Spinal cord (tissue), 10 donors: ENCODE results near the gene HERPUD2. TPM values are rescaled to one million over a fixed set of nuclear protein-coding genes. Genes with fewer than 3 reads are reported as not detected.

Experiments used
- DNase-seq, 6 donors: peaks; one replicate each; pipeline versions ENCODE4 v3.0.0 to v3.0.0-alpha.2; 2013 to 2015; ENCODE audit warnings: low spot score in 6 of 6, low read depth in 4 of 6
- H3K27ac ChIP-seq: one replicate; pipeline ENCODE4 v1.5.1; 2013; ENCODE audit warnings: low read depth, low read length, control low read depth
- H3K27me3 ChIP-seq: one replicate; pipeline ENCODE4 v1.6.1; 2013; ENCODE audit warnings: low read length; ENCODE audit not compliant: control insufficient read depth, insufficient read depth
- H3K36me3 ChIP-seq: one replicate; pipeline ENCODE4 v1.6.1; 2013; ENCODE audit warnings: low read length; ENCODE audit not compliant: control insufficient read depth, insufficient read depth
- H3K4me1 ChIP-seq: one replicate; pipeline ENCODE4 v1.6.1; 2013; ENCODE audit warnings: low read length; ENCODE audit not compliant: control insufficient read depth, insufficient read depth
- H3K4me3 ChIP-seq: one replicate; pipeline ENCODE4 v1.5.1; 2013; ENCODE audit warnings: low read depth, low read length, control low read depth
- H3K9me3 ChIP-seq: one replicate; pipeline ENCODE4 v1.6.1; 2013; ENCODE audit warnings: low read length; ENCODE audit not compliant: control insufficient read depth, insufficient read depth
- WGBS: methylation state at CpG from one replicate; pipeline ENCODE4 v1.1.5; 2013; ENCODE audit warnings: missing lambda C conversion rate; ENCODE audit not compliant: insufficient coverage; 5-methylcytosine and 5-hydroxymethylcytosine counted together
- polyA plus RNA-seq, 2 donors: library from polyadenylated mRNA; unstranded; fragments of 120-200 nt; gene quantifications; one replicate each; pipeline ENCODE4 v1.2.1, GENCODE V29; 2013; ENCODE audit not compliant: insufficient read length in 2 of 2
- total RNA-seq, 2 donors: library from RNA; depleted of rRNA in 1 of 2; stranded (reverse); fragments of 120-200 nt in 1 of 2; fragments of >200 nt in 1 of 2; gene quantifications; one replicate each; pipeline versions ENCODE4 v1.2.3 to v1.2.4, GENCODE V29; 2013 to 2014
- donor health status: healthy.

Gene HERPUD2
- total and polyA plus RNA-seq, 4 donors: 21.4 to 28.7 (median 23.4) TPM

DNA sequence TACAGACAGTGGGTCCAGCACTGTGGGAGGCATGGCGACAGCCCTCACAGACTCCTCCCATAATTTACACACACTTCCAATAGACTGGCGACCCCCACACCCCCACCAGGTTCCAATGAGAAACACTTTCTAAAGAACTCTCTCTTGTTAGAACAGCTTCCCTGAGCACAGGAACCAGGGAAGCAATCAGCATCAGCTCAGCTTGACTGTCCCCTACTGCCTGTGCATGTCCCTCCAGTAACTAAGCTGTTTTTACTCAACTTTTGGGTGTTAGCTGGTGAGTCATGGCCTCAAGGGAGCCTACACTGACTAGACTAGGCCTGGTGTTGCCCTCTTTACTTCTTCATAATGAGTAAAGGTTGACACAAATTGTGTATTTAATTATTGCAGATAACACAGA is 32.6 kb upstream of the HERPUD2 start:
- Histone ChIP-seq H3K4me3 (no peak overlapping the region), H3K27me3 (no peaks in the 10 kb centered on the region), H3K4me1 (no peaks in the 10 kb centered on the region), H3K9me3 (no peaks in the 10 kb centered on the region), H3K36me3 (no peaks in the 10 kb centered on the region), H3K27ac (no peak overlapping the region)
- 78% methylated on average over 1 of the region's 2 CpGs for WGBS
- DNase-seq: no peak

GRCh38 chr7:35726654-35727053 is 31.7 kb upstream of the HERPUD2 start:
- DNase-seq: no peak
- 93% methylated on average over 3 of the region's 3 CpGs for WGBS
- no peak overlapping the region for H3K27ac ChIP-seq

DNA sequence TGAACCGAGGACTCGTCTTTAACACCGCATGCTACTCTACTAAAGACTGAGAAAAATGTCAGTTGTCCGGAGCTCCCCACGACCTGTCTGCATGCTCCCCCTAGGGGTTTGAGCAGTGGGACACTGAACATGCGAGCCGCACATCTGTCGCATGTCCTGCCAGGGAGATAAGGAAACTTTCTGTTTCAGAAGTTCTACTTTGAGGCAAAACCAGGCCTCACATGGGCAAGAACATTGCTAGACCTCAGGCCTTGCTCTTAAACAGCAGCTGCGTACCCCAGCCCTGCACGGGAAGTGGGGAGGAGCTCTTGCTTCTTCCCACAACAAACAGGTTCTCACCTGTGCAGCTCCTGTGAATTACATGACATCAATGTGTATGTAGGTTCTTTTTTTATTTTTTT is 30.3 kb upstream of the HERPUD2 start:
- no peaks in the 10 kb centered on the region for H3K36me3 ChIP-seq
- H3K9me3 ChIP-seq: no peaks in the 10 kb centered on the region
- no peak overlapping the region for H3K27ac ChIP-seq
- DNase-seq: no peak
- no peak overlapping the region for H3K4me3 ChIP-seq
- H3K4me1 ChIP-seq: no peaks in the 10 kb centered on the region
- 97% methylated on average over 9 of the region's 10 CpGs for WGBS
- no peaks in the 10 kb centered on the region for H3K27me3 ChIP-seq

More at GRCh38 chr7:35726654-35727053, 31.7 kb upstream of the HERPUD2 start:
- Histone ChIP-seq H3K36me3 (no peaks in the 10 kb centered on the region), H3K4me1 (no peaks in the 10 kb centered on the region), H3K27me3 (no peaks in the 10 kb centered on the region), H3K9me3 (no peaks in the 10 kb centered on the region), H3K4me3 (no peak overlapping the region)

- Histone ChIP-seq H3K27ac (no peak overlapping the region), H3K9me3 (no peaks in the 10 kb centered on the region), H3K27me3 (peaks cover 2% of the 10 kb centered on the region), H3K36me3 (no peaks in the 10 kb centered on the region), H3K4me3 (no peak overlapping the region), H3K4me1 (no peaks in the 10 kb centered on the region)
- no CpG with 5 or more reads among the region's 4 CpGs for WGBS
- DNase-seq: no peak
Measured at GRCh38 chr7:35723011-35723410, 28.1 kb upstream of the HERPUD2 start.

- DNase-seq: no peak
- Histone ChIP-seq H3K27ac (no peak overlapping the region), H3K27me3 (peaks cover 2% of the 10 kb centered on the region), H3K4me3 (no peak overlapping the region), H3K4me1 (peaks cover 6% of the 10 kb centered on the region), H3K9me3 (no peaks in the 10 kb centered on the region), H3K36me3 (no peaks in the 10 kb centered on the region)
- 95% methylated on average over 3 of the region's 7 CpGs for WGBS
Measured at GRCh38 chr7:35722054-35722849, 27.3 kb upstream of the HERPUD2 start.

DNA sequence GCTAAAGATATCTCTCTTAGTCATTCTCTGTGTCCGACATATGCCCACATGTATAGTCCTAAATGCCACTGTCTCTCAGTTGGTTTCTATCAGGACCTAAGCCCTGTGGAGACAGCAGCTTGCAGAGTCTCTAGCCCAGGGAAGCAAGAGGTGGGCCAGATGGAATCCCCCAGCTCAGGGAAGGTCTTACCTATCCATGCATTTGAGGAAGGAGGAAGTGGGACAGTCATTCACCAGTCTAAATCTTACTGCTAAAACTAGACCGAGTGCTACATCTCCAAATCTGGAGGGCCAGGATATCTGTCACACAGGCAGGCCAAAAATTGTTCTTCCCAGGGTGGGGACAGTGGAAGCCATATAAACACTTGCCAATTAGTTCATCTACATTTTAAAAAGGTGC is 26.4 kb upstream of the HERPUD2 start:
- no peak for DNase-seq
- 100% methylated on average over 1 of the region's 2 CpGs for WGBS
- H3K27me3 ChIP-seq: peaks cover 2% of the 10 kb centered on the region
- no peak overlapping the region for H3K27ac ChIP-seq
- H3K4me3 ChIP-seq: no peak overlapping the region
- H3K4me1 ChIP-seq: peaks cover 7% of the 10 kb centered on the region
- no peaks in the 10 kb centered on the region for H3K36me3 ChIP-seq
- H3K9me3 ChIP-seq: no peaks in the 10 kb centered on the region

GRCh38 chr7:35720849-35721248 is 25.9 kb upstream of the HERPUD2 start:
- peaks cover 7% of the 10 kb centered on the region for H3K4me1 ChIP-seq
- no peaks in the 10 kb centered on the region for H3K9me3 ChIP-seq
- peaks cover 2% of the 10 kb centered on the region for H3K27me3 ChIP-seq
- no peaks in the 10 kb centered on the region for H3K36me3 ChIP-seq
- DNase-seq: no peak
- no peak overlapping the region for H3K27ac ChIP-seq
- H3K4me3 ChIP-seq: no peak overlapping the region

- H3K9me3 ChIP-seq: no peaks in the 10 kb centered on the region
- peaks cover 2% of the 10 kb centered on the region for H3K27me3 ChIP-seq
- H3K4me3 ChIP-seq: no peak overlapping the region
- no CpG with 5 or more reads among the region's 1 CpG for WGBS
- DNase-seq: no peak
- peaks cover 7% of the 10 kb centered on the region for H3K4me1 ChIP-seq
- H3K36me3 ChIP-seq: no peaks in the 10 kb centered on the region
- H3K27ac ChIP-seq: no peak overlapping the region
Measured at GRCh38 chr7:35720032-35720431, 25.1 kb upstream of the HERPUD2 start.

- H3K27ac ChIP-seq: no peak overlapping the region
Measured at GRCh38 chr7:35718047-35718446, 23.1 kb upstream of the HERPUD2 start.

GRCh38 chr7:35717516-35717915 is 22.6 kb upstream of the HERPUD2 start:
- Histone ChIP-seq H3K4me3 (no peak overlapping the region), H3K4me1 (peaks cover 7% of the 10 kb centered on the region), H3K9me3 (no peaks in the 10 kb centered on the region), H3K27me3 (peaks cover 2% of the 10 kb centered on the region), H3K27ac (peak overlapping the region; percentile 41), H3K36me3 (no peaks in the 10 kb centered on the region)
- 91% methylated on average over 2 of the region's 6 CpGs for whole genome bisulfite sequencing
- no peak for DNase-seq

More at GRCh38 chr7:35718047-35718446, 23.1 kb upstream of the HERPUD2 start:
- no CpG with 5 or more reads among the region's 1 CpG for WGBS
- Histone ChIP-seq H3K27me3 (peaks cover 2% of the 10 kb centered on the region), H3K4me3 (no peak overlapping the region), H3K9me3 (no peaks in the 10 kb centered on the region), H3K4me1 (peaks cover 7% of the 10 kb centered on the region), H3K36me3 (no peaks in the 10 kb centered on the region)
- DNase-seq: no peak
